H54 (cell line): ENCODE data around the gene UCHL1.

Experiments
- DNase-seq: peaks from one replicate; pipeline ENCODE4 v3.0.0; 2011; ENCODE audit warnings: low spot score, mixed read lengths; ENCODE audit not compliant: insufficient read length
- FAIRE-seq: peaks from 3 replicates; lab custom pipeline; 2011; peaks lifted over from hg19 to GRCh38; lab: Jason Lieb, UNC
- POLR2A ChIP-seq: IDR thresholded peaks from 2 replicates; pipeline ENCODE4 v1.6.1; 2011; ENCODE audit warnings: low read depth, mild to moderate bottlenecking, low read length

The UCHL1 gene

GRCh38 chr4:41218703-41219102 lies 38.0 kb upstream of the UCHL1 start:
- no peak for FAIRE-seq

GRCh38 chr4:41219421-41219950 lies 37.2 kb upstream of the UCHL1 start:
- DNase-seq: no peak

More at GRCh38 chr4:41218703-41219102, 38.0 kb upstream of the UCHL1 start:
- TF ChIP-seq POLR2A: no peak
- no peak for DNase-seq

GRCh38 chr4:41221850-41222645 lies 34.7 kb upstream of the UCHL1 start:
- DNase-seq: no peak
- FAIRE-seq: no peak
- TF ChIP-seq POLR2A: no peak

More at GRCh38 chr4:41219421-41219950, 37.2 kb upstream of the UCHL1 start:
- TF ChIP-seq POLR2A: no peak
- no peak for FAIRE-seq

GRCh38 chr4:41227902-41228301 lies 28.8 kb upstream of the UCHL1 start:
- FAIRE-seq (no peak), DNase-seq (no peak)
- no peak for TF ChIP-seq POLR2A

- DNase-seq (no peak), FAIRE-seq (no peak)
- no peak for TF ChIP-seq POLR2A
These were observed 24.3 kb upstream of the UCHL1 start for GRCh38 chr4:41232406-41232805.

- no peak for FAIRE-seq
- DNase-seq: no peak
- TF ChIP-seq POLR2A: no peak
These were observed 23.9 kb upstream of the UCHL1 start for GRCh38 chr4:41232856-41233255.

GRCh38 chr4:41236032-41236431 lies 20.7 kb upstream of the UCHL1 start:
- no peak for DNase-seq
- FAIRE-seq: no peak
- no peak for TF ChIP-seq POLR2A

- no peak for DNase-seq
- no peak for TF ChIP-seq POLR2A
- no peak for FAIRE-seq
These were observed 20.2 kb upstream of the UCHL1 start for GRCh38 chr4:41236508-41236907.

GRCh38 chr4:41241919-41242318 lies 14.8 kb upstream of the UCHL1 start:
- FAIRE-seq (no peak), DNase-seq (no peak)

GRCh38 chr4:41245983-41246382 lies 10.7 kb upstream of the UCHL1 start:
- FAIRE-seq: no peak

More at GRCh38 chr4:41241919-41242318, 14.8 kb upstream of the UCHL1 start:
- no peak for TF ChIP-seq POLR2A

GRCh38 chr4:41256131-41256739 lies 493 bp upstream of the UCHL1 start:
- peak; percentile 7 for DNase-seq
- no peak for TF ChIP-seq POLR2A

More at GRCh38 chr4:41245983-41246382, 10.7 kb upstream of the UCHL1 start:
- DNase-seq: no peak
- no peak for TF ChIP-seq POLR2A

GRCh38 chr4:41257257-41257901 lies 651 bp downstream of the UCHL1 start:
- peak; percentile 51; the same call in 1 of the 2 replicates for TF ChIP-seq POLR2A
- DNase-seq: peak; percentile 60
- FAIRE-seq: no peak

More at GRCh38 chr4:41256131-41256739, 493 bp upstream of the UCHL1 start:
- no peak for FAIRE-seq

GRCh38 chr4:41257906-41258305 lies 1.2 kb downstream of the UCHL1 start:
- no peak for FAIRE-seq
- DNase-seq: no peak
- TF ChIP-seq POLR2A: no peak

- TF ChIP-seq POLR2A: no peak
- FAIRE-seq (no peak), DNase-seq (no peak)
These were observed 2.1 kb downstream of the UCHL1 start for GRCh38 chr4:41258783-41259182.
